ENCODE results near the gene ODF4.
A peak's percentile ranks its signal among the peaks of the same experiment; 100 is the strongest.

The ODF4 gene

GRCh38 chr17:8300627-8301242, 38.9 kb upstream of the ODF4 start:
- peak; percentile 76 to 80 for DNase-seq (ENCODE audit: low read depth in 2 of 2)
- no peak overlapping the region for H3K4me3 ChIP-seq (replicated peaks in 1 of 2; ENCODE audit: low read depth in 2 of 2, low read length in 2 of 2)
- TF ChIP-seq CTCF (IDR thresholded peaks at IDR 0.05; ENCODE audit: low read depth, low read length) = peak; percentile 87

GRCh38 chr17:8310601-8311123, 29.0 kb upstream of the ODF4 start:
- H3K4me3 ChIP-seq (replicated peaks in 1 of 2; ENCODE audit: low read depth in 2 of 2, low read length in 2 of 2) = no peak overlapping the region
- no peak for TF ChIP-seq CTCF (IDR thresholded peaks at IDR 0.05; ENCODE audit: low read depth, low read length)
- DNase-seq (ENCODE audit: low read depth in 2 of 2) = no peak

GRCh38 chr17:8311131-8311790, 28.4 kb upstream of the ODF4 start:
- no peak for DNase-seq (ENCODE audit: low read depth in 2 of 2)
- no peak for TF ChIP-seq CTCF (IDR thresholded peaks at IDR 0.05; ENCODE audit: low read depth, low read length)
- no peak overlapping the region for H3K4me3 ChIP-seq (replicated peaks in 1 of 2; ENCODE audit: low read depth in 2 of 2, low read length in 2 of 2)

GRCh38 chr17:8312251-8312650, 27.4 kb upstream of the ODF4 start:
- no peak for DNase-seq (ENCODE audit: low read depth in 2 of 2)
- no peak for TF ChIP-seq CTCF (IDR thresholded peaks at IDR 0.05; ENCODE audit: low read depth, low read length)
- H3K4me3 ChIP-seq (replicated peaks in 1 of 2; ENCODE audit: low read depth in 2 of 2, low read length in 2 of 2) = no peak overlapping the region

GRCh38 chr17:8312726-8313600, 26.7 kb upstream of the ODF4 start:
- H3K4me3 ChIP-seq (replicated peaks in 1 of 2; ENCODE audit: low read depth in 2 of 2, low read length in 2 of 2) = no peak overlapping the region
- DNase-seq (ENCODE audit: low read depth in 2 of 2) = no peak
- no peak for TF ChIP-seq CTCF (IDR thresholded peaks at IDR 0.05; ENCODE audit: low read depth, low read length)

GRCh38 chr17:8314797-8315763, 24.6 kb upstream of the ODF4 start:
- no peak for TF ChIP-seq CTCF (IDR thresholded peaks at IDR 0.05; ENCODE audit: low read depth, low read length)
- H3K4me3 ChIP-seq (replicated peaks in 1 of 2; ENCODE audit: low read depth in 2 of 2, low read length in 2 of 2) = peak overlapping the region in 1 of 2 donors; percentile 3
- DNase-seq (ENCODE audit: low read depth in 2 of 2) = no peak

All from cardiac fibroblast (primary cell).